Activated T-helper 1 cell treated with anti-CD3 and anti-CD28 coated beads, Interleukin-2, amount 50 U/mL, for 16 hours (primary cell): ENCODE measurements around the gene RIPOR2.

Experiments used
- DNase-seq, 2 donors: peaks; one replicate each; pipeline ENCODE4 v3.0.0-alpha.2; 2020; ENCODE audit warnings: low read depth in 1 of 2, low spot score in 1 of 2

Gene RIPOR2

DNA sequence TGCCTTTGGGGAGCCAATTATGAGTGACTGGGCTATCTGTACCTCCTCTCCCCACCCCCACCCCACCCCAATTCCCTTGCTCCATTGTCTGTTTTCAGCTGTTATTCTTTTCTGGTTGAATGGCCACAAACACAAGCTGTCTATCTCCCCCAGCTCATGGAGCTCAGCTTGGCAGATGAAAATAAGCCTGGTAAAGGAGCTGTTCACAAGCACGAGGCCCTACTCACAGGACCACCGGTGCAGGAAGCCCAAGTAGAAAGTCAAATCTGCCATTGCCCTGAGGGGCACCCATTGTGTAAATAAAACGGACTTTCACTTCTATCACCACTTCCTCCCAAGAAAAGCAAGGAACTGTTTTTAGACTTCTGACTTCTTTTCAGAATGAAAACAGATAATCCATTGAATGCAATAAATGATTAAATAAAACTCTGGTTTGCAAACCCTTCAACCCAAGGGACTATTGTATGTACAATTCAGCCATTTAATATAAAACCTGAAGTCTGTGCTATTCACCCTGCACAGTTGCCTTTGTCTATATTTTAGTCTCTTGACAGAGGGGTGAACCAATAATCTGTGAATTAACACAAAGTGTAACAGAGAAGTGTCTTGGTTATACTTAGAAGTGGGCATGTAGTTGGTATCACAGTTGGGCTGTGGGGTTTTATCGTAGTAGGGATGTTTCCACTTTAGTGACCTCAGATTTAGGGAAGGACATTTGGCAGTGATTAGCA, 27.7 kb downstream of the RIPOR2 start:
- DNase-seq: no peak

DNA sequence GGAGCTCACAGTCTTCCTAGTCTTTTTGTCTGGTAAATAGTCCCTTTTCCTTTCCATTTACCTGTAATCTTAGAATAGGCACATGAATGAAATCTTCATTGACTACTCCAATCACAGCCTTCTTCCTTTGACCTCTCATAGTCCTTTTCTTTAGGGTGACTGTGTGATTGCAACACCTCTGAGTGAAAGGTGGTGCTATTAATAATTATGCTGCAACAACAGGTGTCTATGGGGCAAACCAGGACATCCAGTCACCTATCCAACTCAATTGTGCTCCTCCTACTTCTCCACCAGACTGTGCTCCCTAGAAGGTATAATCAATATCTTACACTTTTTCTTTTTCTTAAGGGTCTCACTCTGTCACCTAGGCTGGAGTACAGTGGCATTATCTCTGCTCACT, 29.4 kb downstream of the RIPOR2 start:
- DNase-seq: no peak

- no peak for DNase-seq
Measured at GRCh38 chr6:24905483-24905882, 30.3 kb downstream of the RIPOR2 start.

GRCh38 chr6:24903681-24904080, 32.1 kb downstream of the RIPOR2 start:
- DNase-seq: no peak

DNA sequence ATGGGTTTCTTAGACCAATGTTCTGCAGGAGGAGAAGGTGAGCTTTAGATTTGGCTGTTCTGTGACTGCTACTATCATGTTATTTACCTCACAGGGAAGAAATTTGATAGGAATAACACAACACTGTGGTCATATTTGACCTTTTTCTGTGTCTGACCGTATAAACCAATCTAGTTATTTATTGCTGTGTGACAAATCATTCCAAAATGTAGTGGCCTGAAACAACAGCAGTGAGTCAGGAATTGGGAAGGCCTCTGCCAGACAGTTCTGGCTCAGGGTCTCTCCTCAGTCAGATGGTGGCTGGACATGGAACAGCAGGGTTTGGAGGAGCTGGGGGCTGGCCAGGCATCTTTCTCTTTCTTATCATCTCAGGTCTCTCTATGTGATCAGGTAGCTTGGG, 33.0 kb downstream of the RIPOR2 start:
- DNase-seq: no peak

DNA sequence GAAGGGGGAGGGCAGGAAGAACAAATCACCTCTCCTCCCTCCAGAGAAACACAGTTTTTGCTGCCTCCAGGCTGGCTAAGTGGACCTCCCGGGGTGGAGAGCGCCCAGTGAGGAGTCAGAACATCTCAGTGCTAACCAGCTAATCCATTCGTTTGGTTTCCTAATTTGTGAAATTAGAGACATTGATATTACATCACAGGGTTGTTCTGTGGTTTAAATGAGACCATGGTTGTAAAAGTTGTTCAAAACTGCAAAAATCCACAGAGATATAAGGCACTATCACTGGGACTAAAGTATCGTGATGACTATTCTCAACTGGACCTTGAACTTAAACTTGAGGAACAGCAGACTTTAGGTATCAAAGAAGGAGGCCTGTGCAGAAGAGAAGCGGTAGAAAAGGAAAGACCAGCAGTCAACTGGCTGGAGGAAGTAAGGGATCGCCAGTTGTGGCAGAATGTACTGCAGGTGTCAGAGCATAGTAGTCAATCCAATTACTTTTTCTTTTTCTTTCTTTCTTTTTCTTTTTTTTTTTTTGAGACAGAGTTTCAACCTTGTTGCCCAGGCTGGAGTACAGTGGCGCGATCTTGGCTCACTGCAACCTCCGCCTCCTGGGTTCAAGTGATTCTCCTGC, 33.9 kb downstream of the RIPOR2 start:
- no peak for DNase-seq

GRCh38 chr6:24900917-24901697, 34.7 kb downstream of the RIPOR2 start:
- DNase-seq: no peak

GRCh38 chr6:24899997-24900325, 35.8 kb downstream of the RIPOR2 start:
- no peak for DNase-seq

DNA sequence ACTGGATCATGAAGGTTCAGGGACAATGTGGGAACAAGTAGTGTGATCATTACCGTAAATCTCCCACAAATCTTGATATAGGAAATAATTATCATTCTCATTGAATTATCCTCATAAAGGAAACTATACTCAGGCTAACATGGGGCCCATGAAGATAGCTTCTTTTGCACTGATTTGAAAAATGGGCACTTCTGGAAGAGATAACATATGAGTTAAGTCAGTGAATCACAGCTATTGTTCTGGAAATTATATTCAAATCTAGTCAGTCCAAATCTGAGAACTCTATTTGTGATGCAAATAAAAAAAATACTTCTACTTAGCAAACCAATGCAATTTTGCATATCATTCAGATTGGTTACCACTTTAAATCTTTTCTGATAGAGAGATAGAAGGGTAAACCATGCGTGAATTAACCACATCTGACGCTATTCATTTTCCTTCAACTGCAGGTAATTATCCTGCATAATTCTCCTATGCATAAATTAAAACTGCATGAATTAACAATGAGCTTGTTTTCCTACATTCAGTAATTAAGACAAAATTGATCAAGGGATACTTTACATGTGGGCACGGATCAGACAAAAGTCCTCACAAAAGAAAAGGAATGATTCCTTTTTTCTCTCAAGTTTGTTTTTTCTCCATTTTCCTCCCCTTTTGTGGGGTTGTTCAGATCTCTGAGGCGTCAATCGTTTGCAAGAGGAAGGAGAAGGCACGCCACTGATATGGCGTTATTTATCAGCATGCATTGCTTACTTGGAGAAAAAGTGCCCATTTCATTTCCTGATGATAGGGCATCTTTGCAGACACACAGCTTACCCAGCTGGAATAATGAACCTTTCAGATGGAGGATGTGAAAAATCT, 36.4 kb downstream of the RIPOR2 start:
- DNase-seq: no peak

DNA sequence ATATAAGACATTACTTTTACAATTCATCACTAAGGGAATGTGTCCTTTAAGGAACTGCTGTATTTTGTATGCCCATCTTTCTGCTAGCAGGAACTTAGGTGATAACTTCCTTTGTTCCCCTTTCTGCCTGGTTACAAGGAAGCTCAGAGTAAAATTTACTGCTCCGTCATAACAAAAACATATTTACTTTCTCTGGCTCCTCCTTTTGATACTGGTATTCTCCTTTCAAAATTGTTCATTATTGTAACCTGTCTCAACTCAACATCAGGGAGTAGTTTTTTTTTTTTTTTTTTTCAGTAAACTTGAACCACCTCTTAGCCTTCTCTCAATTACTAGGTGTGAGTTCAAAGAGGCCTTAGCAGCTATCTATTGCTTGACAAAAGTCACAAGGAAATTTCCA, 37.1 kb downstream of the RIPOR2 start:
- DNase-seq: no peak

GRCh38 chr6:24897186-24897585, 38.6 kb downstream of the RIPOR2 start:
- DNase-seq: no peak

- DNase-seq: no peak
Measured at GRCh38 chr6:24893342-24893850, 42.4 kb downstream of the RIPOR2 start.

DNA sequence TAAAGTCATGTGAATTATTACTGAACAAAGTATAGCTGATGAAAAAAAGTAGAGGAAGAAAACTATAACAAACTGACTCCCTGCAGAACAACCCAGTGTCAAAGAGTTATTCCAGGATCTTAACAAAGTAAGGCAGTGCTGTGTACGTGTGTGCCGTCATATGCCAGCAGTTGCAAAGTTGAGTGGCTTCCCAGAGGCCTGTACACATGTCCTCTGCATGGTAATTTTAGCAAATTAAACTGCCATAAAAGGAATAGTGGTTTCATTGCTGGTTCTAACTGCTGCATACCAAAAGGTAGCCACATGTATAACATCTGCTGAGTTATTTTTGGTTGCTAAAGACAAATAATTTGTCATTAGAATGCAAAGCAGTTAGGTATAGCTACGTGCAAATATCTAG, 44.8 kb downstream of the RIPOR2 start:
- DNase-seq: no peak

- DNase-seq: no peak
Measured at GRCh38 chr6:24890471-24890870, 45.3 kb downstream of the RIPOR2 start.

DNA sequence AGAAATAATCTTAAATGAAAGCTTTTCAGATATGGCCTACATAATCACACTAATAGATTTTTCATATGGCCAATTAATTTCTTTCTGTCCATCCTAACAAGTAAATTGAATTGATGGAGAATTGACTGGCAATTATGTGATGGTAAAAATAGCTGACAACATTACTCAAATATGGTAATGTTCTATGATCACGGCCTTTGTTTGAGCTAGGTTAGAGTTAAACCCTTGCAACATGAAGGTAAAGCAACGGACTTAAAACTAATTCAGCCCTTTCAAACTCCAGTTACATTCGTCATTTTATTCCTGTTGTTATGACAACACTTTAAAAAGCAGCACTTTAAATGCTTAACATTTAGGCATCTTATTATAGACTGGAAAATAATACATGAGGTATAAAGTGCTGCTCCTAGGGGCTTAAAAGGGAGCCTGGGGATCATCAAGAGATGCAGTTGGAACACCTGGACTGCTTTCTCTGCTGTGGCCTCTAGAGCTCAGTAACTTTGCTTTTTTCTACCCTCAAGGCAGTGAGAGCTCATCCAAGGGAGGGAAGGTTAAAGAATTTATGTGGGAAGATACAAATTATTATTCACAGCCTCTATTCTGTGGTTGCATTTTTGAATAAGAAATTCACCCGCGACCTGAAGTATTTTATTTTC, 46.9 kb downstream of the RIPOR2 start:
- DNase-seq: no peak

GRCh38 chr6:24887545-24888140, 48.1 kb downstream of the RIPOR2 start:
- DNase-seq: no peak

- no peak for DNase-seq
Measured at GRCh38 chr6:24883618-24884017, 52.1 kb downstream of the RIPOR2 start.

GRCh38 chr6:24882835-24883555, 52.8 kb downstream of the RIPOR2 start:
- DNase-seq: no peak

GRCh38 chr6:24882295-24882694, 53.5 kb downstream of the RIPOR2 start:
- no peak for DNase-seq

- DNase-seq: no peak
Measured at GRCh38 chr6:24881376-24881775, 54.4 kb downstream of the RIPOR2 start.
